Measurements from ENCODE around the gene CXCL14. TPM values are rescaled to one million over a fixed set of nuclear protein-coding genes. Genes with fewer than 3 reads are reported as not detected.

Gene CXCL14
- total RNA-seq, 6 experiments from 2014 or later: 2.3 to 12.2 (median 3.8) TPM

DNA sequence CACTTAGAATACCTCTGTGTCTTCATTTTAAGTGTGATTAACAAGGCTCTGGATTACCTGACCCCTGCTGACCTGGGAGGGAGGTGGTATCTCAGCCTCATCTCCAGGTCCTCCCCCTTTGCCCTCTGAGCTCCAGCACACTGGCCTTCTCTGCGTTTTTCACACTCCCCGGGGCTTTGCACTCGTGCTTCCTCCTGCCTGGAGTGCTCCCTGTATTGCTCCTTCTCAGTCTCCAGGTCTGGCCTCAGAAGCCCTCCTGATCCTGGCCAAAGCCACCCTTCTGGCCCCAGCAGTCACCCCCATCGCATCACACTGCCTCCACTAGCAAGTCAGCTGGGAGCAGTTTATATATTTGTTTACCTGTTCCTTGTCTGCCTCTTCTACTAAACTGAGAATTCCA lies 29.4 kb downstream of the CXCL14 start:
- H3K27me3 ChIP-seq: peaks cover 0 to 4% of the 10 kb centered on the region in 2 donors
- DNase-seq: no peak
- intact Hi-C loops (cut with DNase I): loop anchor here in 1 of 2 donors (5.0 kb wide), 1 partner anchor 82 kb away; no protein-coding TSS in a partner anchor
- H3K36me3 ChIP-seq: no peaks in the 10 kb centered on the region
- WGBS (ENCODE audit: insufficient coverage, low coverage, low lambda C conversion rate, missing lambda C conversion rate): 26% methylated on average over 4 of the region's 4 CpGs
- no peak overlapping the region for H3K4me3 ChIP-seq
- H3K27ac ChIP-seq: no peak overlapping the region
- H3K9me3 ChIP-seq: no peaks in the 10 kb centered on the region
- H3K4me1 ChIP-seq: peaks cover 0 to 2% (median 0%) of the 10 kb centered on the region in 4 donors
- ATAC-seq: no peak
- TF ChIP-seq, protein P1, sequence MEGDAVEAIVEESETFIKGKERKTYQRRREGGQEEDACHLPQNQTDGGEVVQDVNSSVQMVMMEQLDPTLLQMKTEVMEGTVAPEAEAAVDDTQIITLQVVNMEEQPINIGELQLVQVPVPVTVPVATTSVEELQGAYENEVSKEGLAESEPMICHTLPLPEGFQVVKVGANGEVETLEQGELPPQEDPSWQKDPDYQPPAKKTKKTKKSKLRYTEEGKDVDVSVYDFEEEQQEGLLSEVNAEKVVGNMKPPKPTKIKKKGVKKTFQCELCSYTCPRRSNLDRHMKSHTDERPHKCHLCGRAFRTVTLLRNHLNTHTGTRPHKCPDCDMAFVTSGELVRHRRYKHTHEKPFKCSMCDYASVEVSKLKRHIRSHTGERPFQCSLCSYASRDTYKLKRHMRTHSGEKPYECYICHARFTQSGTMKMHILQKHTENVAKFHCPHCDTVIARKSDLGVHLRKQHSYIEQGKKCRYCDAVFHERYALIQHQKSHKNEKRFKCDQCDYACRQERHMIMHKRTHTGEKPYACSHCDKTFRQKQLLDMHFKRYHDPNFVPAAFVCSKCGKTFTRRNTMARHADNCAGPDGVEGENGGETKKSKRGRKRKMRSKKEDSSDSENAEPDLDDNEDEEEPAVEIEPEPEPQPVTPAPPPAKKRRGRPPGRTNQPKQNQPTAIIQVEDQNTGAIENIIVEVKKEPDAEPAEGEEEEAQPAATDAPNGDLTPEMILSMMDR (IDR thresholded peaks at IDR 0.05): no peak
- TF ChIP-seq POLR2A (IDR thresholded peaks at IDR 0.05): no peak

DNA sequence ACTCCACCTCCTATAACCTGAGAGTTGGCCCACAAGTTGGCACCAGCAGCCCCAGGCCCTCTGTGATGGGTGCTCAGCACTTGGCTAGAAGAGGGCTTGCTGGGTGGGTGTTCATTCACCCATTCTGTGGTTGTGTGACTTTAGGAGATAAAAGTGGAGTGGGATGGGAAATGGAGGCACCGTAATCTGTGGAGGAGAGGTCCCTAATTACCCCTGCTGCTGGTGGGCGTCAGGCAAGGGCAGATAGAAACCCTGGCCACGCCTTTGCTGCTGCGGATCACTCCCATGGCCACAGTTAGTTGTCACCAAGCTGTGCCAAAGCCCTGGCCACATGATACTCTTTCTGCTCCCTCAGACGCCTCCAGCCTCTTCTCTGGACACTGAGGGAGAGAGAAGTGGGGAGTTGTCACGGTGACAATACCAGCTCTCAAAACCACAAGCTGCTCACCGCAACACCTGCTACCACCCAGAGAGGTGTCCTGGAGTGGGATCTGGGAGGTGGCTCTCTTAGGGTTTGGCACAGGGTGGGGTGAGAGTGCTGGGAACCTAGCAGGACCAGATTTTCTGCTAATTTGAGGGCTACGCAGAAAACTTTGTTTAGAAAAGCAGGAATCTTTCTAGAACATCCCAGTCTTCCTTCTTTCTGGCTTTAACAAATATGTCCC lies 31.1 kb downstream of the CXCL14 start:
- intact Hi-C loops (cut with DNase I): loop anchor here in 1 of 2 donors (5.0 kb wide), 1 partner anchor 80 kb away; no protein-coding TSS in a partner anchor
- WGBS (ENCODE audit: insufficient coverage, low coverage, low lambda C conversion rate, missing lambda C conversion rate): 43% methylated on average over 7 of the region's 8 CpGs
- ATAC-seq: no peak

DNA sequence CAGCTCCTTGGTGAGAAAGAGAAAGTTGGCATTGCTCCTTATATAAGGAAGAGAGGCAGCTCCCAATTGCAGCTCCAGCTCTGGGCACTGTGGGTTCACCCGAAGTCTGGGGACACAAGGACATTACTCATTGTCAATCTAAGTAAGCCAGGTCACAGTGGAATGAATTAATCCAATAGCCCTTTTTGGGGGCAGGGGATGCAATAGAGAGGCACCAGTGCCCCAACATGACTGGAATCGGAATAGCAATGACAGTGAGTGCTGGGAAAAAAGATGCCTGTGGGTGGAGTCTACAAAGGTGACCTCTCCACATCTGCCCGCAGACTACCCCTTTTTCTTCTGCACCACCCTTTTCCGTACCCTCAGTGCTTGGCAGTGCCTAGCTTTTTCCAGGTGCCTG lies 31.9 kb downstream of the CXCL14 start:
- no peaks in the 10 kb centered on the region for H3K9me3 ChIP-seq
- WGBS (ENCODE audit: insufficient coverage, low coverage, low lambda C conversion rate, missing lambda C conversion rate): 38% methylated on average over 3 of the region's 4 CpGs
- no peak for ATAC-seq
- H3K4me1 ChIP-seq: peaks cover 0 to 15% (median 6%) of the 10 kb centered on the region in 4 donors
- no peak overlapping the region for H3K27ac ChIP-seq
- DNase-seq: no peak
- H3K36me3 ChIP-seq: no peaks in the 10 kb centered on the region
- H3K4me3 ChIP-seq: no peak overlapping the region
- TF ChIP-seq, protein P1 (IDR thresholded peaks at IDR 0.05): no peak
- no peak for TF ChIP-seq POLR2A (IDR thresholded peaks at IDR 0.05)
- intact Hi-C loops (cut with DNase I): loop anchor here in 1 of 2 donors (5.0 kb wide), 1 partner anchor 80 kb away; no protein-coding TSS in a partner anchor
- peaks cover 0 to 17% of the 10 kb centered on the region in 2 donors for H3K27me3 ChIP-seq

More for the DNA sequence above, 31.1 kb downstream of the CXCL14 start:
- TF ChIP-seq POLR2A (IDR thresholded peaks at IDR 0.05): no peak
- TF ChIP-seq, protein P1 (IDR thresholded peaks at IDR 0.05): no peak
- Histone ChIP-seq H3K27me3 (peaks cover 0 to 17% of the 10 kb centered on the region in 2 donors), H3K4me3 (no peak overlapping the region), H3K4me1 (peaks cover 0 to 15% (median 6%) of the 10 kb centered on the region in 4 donors), H3K9me3 (no peaks in the 10 kb centered on the region), H3K36me3 (no peaks in the 10 kb centered on the region), H3K27ac (no peak overlapping the region)
- no peak for DNase-seq

DNA sequence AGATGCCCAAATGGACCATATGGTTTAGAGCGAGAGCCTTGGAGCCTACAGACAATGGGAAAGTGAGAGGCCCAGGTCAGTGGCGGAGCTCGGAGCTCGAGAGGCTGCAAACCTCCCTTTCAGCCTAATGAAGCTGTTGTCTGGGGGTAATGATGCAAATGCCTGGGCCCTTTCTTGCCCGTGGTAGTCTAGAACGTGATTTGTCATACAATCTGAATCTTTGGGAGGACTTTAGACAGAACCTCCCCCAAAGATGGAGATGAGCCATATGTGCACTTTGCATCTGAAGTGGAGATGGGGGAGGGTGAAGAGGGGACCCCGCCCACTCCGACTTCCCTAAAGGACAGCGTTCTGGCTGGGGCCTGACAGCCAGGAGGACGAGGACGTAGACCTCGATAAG lies 32.7 kb downstream of the CXCL14 start:
- Histone ChIP-seq H3K27ac (no peak overlapping the region), H3K4me3 (no peak overlapping the region), H3K9me3 (no peaks in the 10 kb centered on the region), H3K4me1 (peaks cover 0 to 15% (median 6%) of the 10 kb centered on the region in 4 donors), H3K27me3 (peaks cover 0 to 17% of the 10 kb centered on the region in 2 donors), H3K36me3 (no peaks in the 10 kb centered on the region)
- ATAC-seq (no peak), DNase-seq (no peak)
- WGBS (ENCODE audit: insufficient coverage, low coverage, low lambda C conversion rate, missing lambda C conversion rate): 53% methylated on average over 7 of the region's 12 CpGs
- TF ChIP-seq POLR2A (IDR thresholded peaks at IDR 0.05): no peak
- TF ChIP-seq, protein P1 (IDR thresholded peaks at IDR 0.05): no peak
- intact Hi-C loops (cut with DNase I): loop anchor here in 1 of 2 donors (5.0 kb wide), 1 partner anchor 79 kb away; no protein-coding TSS in a partner anchor
